Mucosa of descending colon (tissue), 3 donors: Measurements from ENCODE around the gene IGF2R. TPM values are rescaled to one million over a fixed set of nuclear protein-coding genes. Genes with fewer than 3 reads are reported as not detected.

Experiments used
- ATAC-seq: fragments of 200-7000 bp; cut with Tn5 transposase; one replicate; pipeline ENCODE4 v1.9.1; 2020; ENCODE audit warnings: mild to moderate bottlenecking, moderate library complexity
- DNase-seq, 3 donors: peaks; one replicate each; pipeline ENCODE4 v3.0.0-alpha.2; 2020
- H3K36me3 ChIP-seq: fragments of 200-600 bp; one replicate; pipeline ENCODE4 v1.8.0; 2021; ENCODE audit warnings: low read depth, mild to moderate bottlenecking
- H3K4me1 ChIP-seq: fragments of 200-600 bp; one replicate; pipeline ENCODE4 v1.8.0; 2021; ENCODE audit warnings: low read depth, mild to moderate bottlenecking
- H3K4me3 ChIP-seq: fragments of 200-600 bp; one replicate; pipeline ENCODE4 v1.8.0; 2021; ENCODE audit warnings: mild to moderate bottlenecking
- H3K9me3 ChIP-seq: fragments of 200-600 bp; one replicate; pipeline ENCODE4 v1.8.0; 2021; ENCODE audit warnings: mild to moderate bottlenecking
- intact Hi-C, 2 donors: fragments of 100-400 bp; cut with DNase I in 1 of 2; cut with micrococcal nuclease in 1 of 2; formaldehyde crosslinking; loops; one replicate each; pipeline versions ENCODE4 v1.11.0 to v1.11.1; 2022; cut with DNase I, micrococcal nuclease
- total RNA-seq, 3 donors: library from RNA; stranded (reverse); fragmentation: NEBNext Ultra II Directional in 2 of 3; extraction: Animal tissue kit (Norgen Biotek cat#: 25700) in 2 of 3; gene quantifications; one replicate each; pipeline versions ENCODE4 v1.2.1 to v1.2.4, GENCODE V29; 2021 to 2023
- TF ChIP-seq, protein P1 (sequence below): fragments of 200-600 bp; IDR thresholded peaks from one replicate; pipeline ENCODE4 v1.8.0; 2022; ENCODE audit warnings: antibody characterized with exemption, mild to moderate bottlenecking
- donor health status: DM: no; HTN: no; CAD: no; lungs with moderate emphysema.
- donor health status: DM: no; HTN: no; CAD: no.
- donor health status: DM: no; HTN: yes; CAD: no.

The IGF2R gene
- total RNA-seq, 3 donors from 2014 or later = 97.7 to 112 (median 101) TPM

DNA sequence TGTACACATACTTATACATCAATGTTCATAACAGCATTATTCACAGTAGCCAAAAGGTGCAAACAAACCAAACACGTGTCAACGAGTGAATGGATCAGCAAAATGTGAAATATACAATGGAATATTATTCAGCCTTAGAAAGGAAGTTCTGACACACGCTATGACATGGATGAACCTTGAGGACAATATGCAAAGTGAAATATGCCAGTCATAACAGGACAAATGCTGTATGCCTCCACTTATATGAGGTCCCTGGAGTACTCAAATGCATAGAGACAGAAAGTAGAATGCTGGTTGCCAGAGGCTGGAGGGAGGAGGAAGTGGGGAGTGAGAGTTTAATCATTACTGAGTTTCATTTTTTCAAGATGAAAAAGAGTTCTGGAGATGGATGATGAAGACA, 37.8 kb upstream of the IGF2R start:
- intact Hi-C loops = no loop called here
- ATAC-seq (no peak), DNase-seq (no peak)
- Histone ChIP-seq H3K36me3 (no peaks in the 10 kb centered on the region), H3K4me1 (no peaks in the 10 kb centered on the region), H3K4me3 (no peak overlapping the region), H3K9me3 (no peaks in the 10 kb centered on the region)
- TF ChIP-seq, protein P1, sequence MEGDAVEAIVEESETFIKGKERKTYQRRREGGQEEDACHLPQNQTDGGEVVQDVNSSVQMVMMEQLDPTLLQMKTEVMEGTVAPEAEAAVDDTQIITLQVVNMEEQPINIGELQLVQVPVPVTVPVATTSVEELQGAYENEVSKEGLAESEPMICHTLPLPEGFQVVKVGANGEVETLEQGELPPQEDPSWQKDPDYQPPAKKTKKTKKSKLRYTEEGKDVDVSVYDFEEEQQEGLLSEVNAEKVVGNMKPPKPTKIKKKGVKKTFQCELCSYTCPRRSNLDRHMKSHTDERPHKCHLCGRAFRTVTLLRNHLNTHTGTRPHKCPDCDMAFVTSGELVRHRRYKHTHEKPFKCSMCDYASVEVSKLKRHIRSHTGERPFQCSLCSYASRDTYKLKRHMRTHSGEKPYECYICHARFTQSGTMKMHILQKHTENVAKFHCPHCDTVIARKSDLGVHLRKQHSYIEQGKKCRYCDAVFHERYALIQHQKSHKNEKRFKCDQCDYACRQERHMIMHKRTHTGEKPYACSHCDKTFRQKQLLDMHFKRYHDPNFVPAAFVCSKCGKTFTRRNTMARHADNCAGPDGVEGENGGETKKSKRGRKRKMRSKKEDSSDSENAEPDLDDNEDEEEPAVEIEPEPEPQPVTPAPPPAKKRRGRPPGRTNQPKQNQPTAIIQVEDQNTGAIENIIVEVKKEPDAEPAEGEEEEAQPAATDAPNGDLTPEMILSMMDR = no peak

DNA sequence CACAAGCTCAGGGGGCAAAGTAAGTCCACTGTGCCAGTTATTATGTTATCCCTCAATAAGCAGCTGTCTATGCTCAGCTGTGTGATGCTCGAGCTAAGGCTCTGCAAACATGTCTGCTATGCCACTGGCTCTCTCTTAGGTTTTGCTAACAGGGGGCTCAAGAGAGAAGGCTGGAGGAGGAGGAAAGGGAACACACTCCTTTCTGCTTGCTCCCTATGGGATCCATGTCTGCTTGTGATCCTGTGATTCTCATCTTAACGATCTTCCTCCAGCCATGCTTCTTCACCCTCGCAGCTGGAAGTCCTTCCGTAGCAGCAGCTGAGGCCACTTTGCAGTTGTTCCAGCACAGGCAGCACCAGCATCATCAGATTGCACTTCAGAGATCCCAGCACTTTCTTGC, 37.0 kb upstream of the IGF2R start:
- intact Hi-C loops = no loop called here
- no peak for ATAC-seq
- no peaks in the 10 kb centered on the region for H3K9me3 ChIP-seq

DNA sequence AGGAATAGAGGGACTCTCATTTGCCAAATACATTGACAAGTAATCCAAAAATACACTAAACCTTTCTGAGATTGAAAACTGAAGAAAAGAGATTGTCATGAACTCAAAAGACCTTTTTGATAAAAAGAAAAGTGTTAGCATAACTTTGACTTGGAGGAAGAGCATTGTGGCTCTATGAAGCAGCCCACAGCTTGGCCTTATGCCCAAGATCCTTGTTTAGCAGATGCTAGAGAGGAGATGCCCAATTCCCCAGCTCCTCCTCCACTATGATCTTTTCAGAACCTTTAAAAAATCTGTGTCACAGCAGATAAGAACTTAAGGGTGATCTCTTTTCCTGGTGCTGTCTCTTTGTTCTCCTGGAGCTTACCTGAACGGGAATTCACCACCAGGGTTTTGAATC, 35.8 kb upstream of the IGF2R start:
- Histone ChIP-seq H3K4me1 (no peaks in the 10 kb centered on the region), H3K36me3 (no peaks in the 10 kb centered on the region), H3K4me3 (no peak overlapping the region), H3K9me3 (no peaks in the 10 kb centered on the region)
- no peak for DNase-seq
- TF ChIP-seq, protein P1 = no peak
- intact Hi-C loops = no loop called here
- no peak for ATAC-seq

More for the DNA sequence above, 37.0 kb upstream of the IGF2R start:
- no peak for DNase-seq
- Histone ChIP-seq H3K4me3 (no peak overlapping the region), H3K4me1 (no peaks in the 10 kb centered on the region), H3K36me3 (no peaks in the 10 kb centered on the region)
- TF ChIP-seq, protein P1 = no peak

DNA sequence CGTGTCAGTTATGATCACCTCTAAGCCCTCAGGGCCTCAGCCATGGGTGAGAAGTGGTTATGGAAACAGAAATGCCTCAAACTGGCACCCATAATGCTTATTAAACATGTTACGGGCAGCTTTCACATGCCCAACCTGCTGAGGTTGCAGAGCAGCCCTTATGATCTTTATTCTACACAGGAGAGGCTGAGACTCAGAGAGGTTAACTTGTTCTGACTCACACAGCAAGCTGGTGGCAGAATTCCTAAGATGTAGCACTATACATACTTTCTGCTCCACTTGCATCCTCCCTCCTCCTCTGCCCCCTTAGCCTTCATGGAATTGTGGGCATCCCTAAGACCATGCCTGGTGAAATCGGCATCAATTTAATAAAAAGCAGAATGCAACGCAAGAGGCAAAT, 34.7 kb upstream of the IGF2R start:
- intact Hi-C loops = no loop called here
- H3K9me3 ChIP-seq = no peaks in the 10 kb centered on the region
- H3K36me3 ChIP-seq = no peaks in the 10 kb centered on the region
- no peak overlapping the region for H3K4me3 ChIP-seq
- TF ChIP-seq, protein P1 = no peak
- no peak for ATAC-seq
- no peaks in the 10 kb centered on the region for H3K4me1 ChIP-seq
- no peak for DNase-seq

DNA sequence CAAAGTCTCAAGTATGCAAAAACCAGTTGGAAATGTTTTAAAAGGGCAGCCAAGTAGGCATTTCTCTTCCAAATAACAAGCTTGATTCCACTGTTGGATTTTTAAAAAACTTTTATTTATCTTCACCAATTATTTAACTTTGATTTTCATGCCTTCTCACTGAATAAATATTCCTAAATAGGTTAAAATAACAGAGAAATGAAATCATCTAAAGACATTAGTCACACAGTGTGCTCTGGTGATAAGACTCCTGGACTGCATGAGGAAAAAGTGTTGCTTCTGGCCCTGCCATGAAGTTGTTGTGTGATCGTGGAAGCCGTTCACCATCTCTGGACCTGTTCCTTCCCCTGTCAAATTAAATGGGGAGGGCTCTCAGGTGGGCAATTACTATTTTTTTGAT, 33.8 kb upstream of the IGF2R start:
- H3K36me3 ChIP-seq = no peaks in the 10 kb centered on the region
- TF ChIP-seq, protein P1 = no peak
- intact Hi-C loops = no loop called here
- no peaks in the 10 kb centered on the region for H3K9me3 ChIP-seq
- ATAC-seq (no peak), DNase-seq (no peak)
- H3K4me1 ChIP-seq = no peaks in the 10 kb centered on the region
- H3K4me3 ChIP-seq = no peak overlapping the region

DNA sequence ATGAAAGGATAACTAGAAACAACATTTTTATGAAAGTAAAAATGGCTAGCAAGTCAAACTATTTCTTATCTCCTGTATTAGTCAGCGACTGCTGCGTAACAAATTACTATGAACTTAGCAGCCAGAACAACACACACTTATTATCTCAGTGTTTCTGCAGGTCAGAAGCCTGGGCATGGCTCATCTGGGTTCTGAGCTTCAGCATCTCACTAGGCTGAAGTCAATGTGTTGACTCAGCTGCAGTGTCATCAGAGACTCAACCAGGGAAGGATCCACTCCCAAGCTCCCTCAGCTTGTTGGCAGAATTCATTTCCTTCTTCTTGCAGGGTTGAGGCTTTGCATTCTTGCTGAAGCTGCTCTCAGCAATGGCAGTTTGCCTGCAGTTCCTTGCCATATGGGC, 33.2 kb upstream of the IGF2R start:
- intact Hi-C loops = no loop called here
- Histone ChIP-seq H3K36me3 (no peaks in the 10 kb centered on the region), H3K4me1 (no peaks in the 10 kb centered on the region), H3K9me3 (no peaks in the 10 kb centered on the region), H3K4me3 (no peak overlapping the region)
- DNase-seq (no peak), ATAC-seq (no peak)
- TF ChIP-seq, protein P1 = no peak
